NCI-H1930 (cell line): ENCODE measurements around the gene DPM3.

Experiments used
- DNase-seq, 2 experiments: peaks; one replicate each; lab custom pipeline; 2025; lab: John Stamatoyannopoulos, UW

Gene DPM3

GRCh38 chr1:155093911-155094621 lies 46.3 kb downstream of the DPM3 start:
- peak in 1 of 2 experiments; percentile 23 for DNase-seq

- DNase-seq = no peak
Observed at GRCh38 chr1:155092641-155093040, 47.7 kb downstream of the DPM3 start.

- DNase-seq = no peak
Observed at GRCh38 chr1:155092131-155092530, 48.2 kb downstream of the DPM3 start.

GRCh38 chr1:155091071-155092051 lies 49.0 kb downstream of the DPM3 start:
- peak; percentile 35 to 74 for DNase-seq
